AG04450 (cell line): ENCODE data around the gene TRIM40. TPM values are rescaled to one million over a fixed set of nuclear protein-coding genes. Genes with fewer than 3 reads are reported as not detected.

Experiments used
- CTCF ChIA-PET: fragments of 300-600, 350-600 bp; formaldehyde crosslinking; extraction: SDS; loops from one replicate; lab custom pipeline; 2022; ENCODE audit warnings: antibody characterized with exemption, inconsistent platforms; lab: Charles Lee
- POLR2A ChIA-PET: fragments of 350-600 bp; formaldehyde crosslinking; extraction: SDS; loops from one replicate; lab custom pipeline; 2021; ENCODE audit warnings: antibody characterized with exemption, inconsistent platforms; lab: Yijun Ruan, JAX
- DNase-seq: peaks from one replicate; pipeline ENCODE4 v3.0.0-alpha.2; 2011; ENCODE audit warnings: low read depth, low spot score
- H3K27ac ChIP-seq: one replicate; pipeline ENCODE4 v1.5.1; 2012; ENCODE audit warnings: low read depth, low read length, control low read depth
- H3K27me3 ChIP-seq: one replicate; pipeline ENCODE4 v1.6.0; 2012; ENCODE audit warnings: low read length; ENCODE audit not compliant: control insufficient read depth, insufficient read depth
- H3K4me3 ChIP-seq: 2 replicates; pipeline ENCODE4 v1.5.1; 2011; ENCODE audit warnings: mild to moderate bottlenecking, low read depth, low read length, control low read depth
- H3K9me3 ChIP-seq: 2 replicates; pipeline ENCODE4 v1.5.1; 2012; ENCODE audit warnings: low read length; ENCODE audit not compliant: control insufficient read depth, insufficient read depth
- polyA plus RNA-seq: library from polyadenylated mRNA; depleted of rRNA; stranded (reverse); fragments of >200 nt; gene quantifications from 2 replicates; pipeline ENCODE4 v1.2.3, GENCODE V29; 2011
- TF ChIP-seq, protein P1 (sequence below): IDR thresholded peaks from 2 replicates; pipeline ENCODE4 v1.5.1; 2011; ENCODE audit warnings: low read depth, low read length, control low read depth, inconsistent platforms

The TRIM40 gene
- polyA plus RNA-seq, 1 experiment: not detected

GRCh38 chr6:30149234-30149633 lies 13.3 kb downstream of the TRIM40 start:
- H3K9me3 ChIP-seq: no peaks in the 10 kb centered on the region; the same call in 1 of the 2 replicates
- H3K27me3 ChIP-seq: peaks cover 20% of the 10 kb centered on the region
- TF ChIP-seq, protein P1, sequence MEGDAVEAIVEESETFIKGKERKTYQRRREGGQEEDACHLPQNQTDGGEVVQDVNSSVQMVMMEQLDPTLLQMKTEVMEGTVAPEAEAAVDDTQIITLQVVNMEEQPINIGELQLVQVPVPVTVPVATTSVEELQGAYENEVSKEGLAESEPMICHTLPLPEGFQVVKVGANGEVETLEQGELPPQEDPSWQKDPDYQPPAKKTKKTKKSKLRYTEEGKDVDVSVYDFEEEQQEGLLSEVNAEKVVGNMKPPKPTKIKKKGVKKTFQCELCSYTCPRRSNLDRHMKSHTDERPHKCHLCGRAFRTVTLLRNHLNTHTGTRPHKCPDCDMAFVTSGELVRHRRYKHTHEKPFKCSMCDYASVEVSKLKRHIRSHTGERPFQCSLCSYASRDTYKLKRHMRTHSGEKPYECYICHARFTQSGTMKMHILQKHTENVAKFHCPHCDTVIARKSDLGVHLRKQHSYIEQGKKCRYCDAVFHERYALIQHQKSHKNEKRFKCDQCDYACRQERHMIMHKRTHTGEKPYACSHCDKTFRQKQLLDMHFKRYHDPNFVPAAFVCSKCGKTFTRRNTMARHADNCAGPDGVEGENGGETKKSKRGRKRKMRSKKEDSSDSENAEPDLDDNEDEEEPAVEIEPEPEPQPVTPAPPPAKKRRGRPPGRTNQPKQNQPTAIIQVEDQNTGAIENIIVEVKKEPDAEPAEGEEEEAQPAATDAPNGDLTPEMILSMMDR: no peak
- POLR2A ChIA-PET: no interaction called here
- no peak overlapping the region for H3K27ac ChIP-seq
- no peak overlapping the region for H3K4me3 ChIP-seq
- CTCF ChIA-PET: interaction anchor here (3.0 kb wide), 1 partner anchor 17 kb away, joined by 12 read pairs; no protein-coding TSS in a partner anchor
- DNase-seq: no peak

DNA sequence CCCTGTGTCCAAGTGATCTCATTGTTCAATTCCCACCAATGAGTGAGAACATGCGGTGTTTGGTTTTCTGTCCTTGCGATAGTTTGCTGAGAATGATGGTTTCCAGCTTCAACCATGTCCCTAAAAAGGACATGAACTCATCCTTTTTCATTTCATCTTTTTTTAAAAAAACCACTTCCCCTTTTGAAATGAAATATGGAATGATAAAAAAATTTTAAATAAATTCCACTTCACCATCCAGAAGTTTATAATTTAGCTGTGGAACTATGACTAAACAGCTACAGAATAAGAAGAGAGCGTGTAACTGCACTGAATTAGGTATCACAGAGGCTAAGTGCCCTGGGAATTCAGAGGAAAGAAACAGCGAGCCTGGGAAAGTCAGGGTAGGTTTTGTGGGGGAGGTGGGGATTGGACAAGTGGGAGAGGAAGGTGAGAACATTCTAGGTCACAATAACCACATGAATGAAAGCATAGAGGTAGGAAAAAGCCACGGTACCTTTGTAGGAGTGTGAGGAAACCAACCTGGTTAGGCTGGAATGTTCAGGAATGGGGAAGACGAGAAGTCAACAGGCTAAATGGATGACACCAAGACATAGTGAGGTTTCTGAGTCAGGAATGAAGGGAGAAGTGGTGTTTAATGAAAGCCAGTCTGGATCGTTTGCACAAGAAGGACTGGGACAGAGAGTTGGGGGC lies 14.1 kb downstream of the TRIM40 start:
- H3K4me3 ChIP-seq: no peak overlapping the region
- POLR2A ChIA-PET: no interaction called here
- H3K27ac ChIP-seq: no peak overlapping the region
- no peak for DNase-seq
- peaks cover 16% of the 10 kb centered on the region for H3K27me3 ChIP-seq
- TF ChIP-seq, protein P1: no peak
- CTCF ChIA-PET: interaction anchor here (0.6 to 0.9 kb wide), 2 partner anchors 18 to 311 kb away, joined by 3 read pairs; no protein-coding TSS in a partner anchor
- no peaks in the 10 kb centered on the region; the same call in 1 of the 2 replicates for H3K9me3 ChIP-seq

GRCh38 chr6:30150671-30151395 lies 14.9 kb downstream of the TRIM40 start:
- H3K27ac ChIP-seq: no peak overlapping the region
- ChIA-PET POLR2A (no interaction called here), CTCF (interaction anchor here (0.8 to 1.0 kb wide), 3 partner anchors 19 to 49 kb away, joined by 3 to 4 read pairs (median 3); no protein-coding TSS in a partner anchor)
- no peak overlapping the region for H3K4me3 ChIP-seq
- TF ChIP-seq, protein P1: no peak
- H3K27me3 ChIP-seq: peaks cover 11% of the 10 kb centered on the region
- no peak for DNase-seq
- no peaks in the 10 kb centered on the region; the same call in 1 of the 2 replicates for H3K9me3 ChIP-seq

GRCh38 chr6:30151580-30151979 lies 15.6 kb downstream of the TRIM40 start:
- POLR2A ChIA-PET: no interaction called here

More at GRCh38 chr6:30151580-30151979, 15.6 kb downstream of the TRIM40 start:
- H3K4me3 ChIP-seq: no peak overlapping the region
- H3K9me3 ChIP-seq: no peaks in the 10 kb centered on the region; the same call in 1 of the 2 replicates
- no peak for DNase-seq
- H3K27me3 ChIP-seq: peaks cover 9% of the 10 kb centered on the region
- no peak overlapping the region for H3K27ac ChIP-seq
- TF ChIP-seq, protein P1: no peak
- CTCF ChIA-PET: interaction anchor here (0.8 to 1.0 kb wide), 2 partner anchors 21 to 50 kb away, joined by 3 to 4 read pairs; no protein-coding TSS in a partner anchor
